Lower leg skin (tissue), 4 donors: ENCODE data around the gene TMCC2. TPM values are rescaled to one million over a fixed set of nuclear protein-coding genes. Genes with fewer than 3 reads are reported as not detected.
A peak's percentile ranks its signal among the peaks of the same experiment; 100 is the strongest.

Experiments
- DNase-seq, 2 donors: peaks; one replicate each; pipeline ENCODE4 v3.0.0-alpha.2; 2019; ENCODE audit warnings: low spot score in 2 of 2
- H3K4me3 ChIP-seq: fragments of 200-600 bp; sonication (generic); 2 replicates; pipeline ENCODE4 v1.5.1; 2017; ENCODE audit warnings: mild to moderate bottlenecking, low read depth; ENCODE audit not compliant: poor library complexity, severe bottlenecking
- POLR2A ChIP-seq, 2 donors: fragments of 450-650 bp; IDR thresholded peaks; one replicate each; pipeline ENCODE4 v1.6.1; 2016 to 2017; ENCODE audit warnings: antibody characterized with exemption in 2 of 2, mild to moderate bottlenecking in 1 of 2, moderate library complexity in 1 of 2
- WGBS, 2 donors: methylation state at CpG; one replicate each; pipeline ENCODE4 v1.1.5; 2018; 5-methylcytosine and 5-hydroxymethylcytosine counted together
- intact Hi-C: fragments of 100-400 bp; cut with DNase I; formaldehyde crosslinking; loops from one replicate; pipeline ENCODE4 v1.15.0; 2023; ENCODE audit warnings: low total_unique reads
- total RNA-seq, 4 donors: library from RNA; depleted of rRNA; stranded (reverse); fragments of >200 nt; gene quantifications; one replicate each; pipeline ENCODE4 v1.1.0, GENCODE V29; 2016
- TF ChIP-seq, protein P1 (sequence below), 3 donors: fragments of 450-650 bp; IDR thresholded peaks; one replicate each; pipeline ENCODE4 v1.5.1; 2016; ENCODE audit warnings: antibody characterized with exemption in 3 of 3, mild to moderate bottlenecking in 3 of 3, moderate library complexity in 2 of 3

TMCC2 gene
- total RNA-seq, 4 donors from 2014 or later, result 2.2 to 4.2 (median 3.5) TPM

DNA sequence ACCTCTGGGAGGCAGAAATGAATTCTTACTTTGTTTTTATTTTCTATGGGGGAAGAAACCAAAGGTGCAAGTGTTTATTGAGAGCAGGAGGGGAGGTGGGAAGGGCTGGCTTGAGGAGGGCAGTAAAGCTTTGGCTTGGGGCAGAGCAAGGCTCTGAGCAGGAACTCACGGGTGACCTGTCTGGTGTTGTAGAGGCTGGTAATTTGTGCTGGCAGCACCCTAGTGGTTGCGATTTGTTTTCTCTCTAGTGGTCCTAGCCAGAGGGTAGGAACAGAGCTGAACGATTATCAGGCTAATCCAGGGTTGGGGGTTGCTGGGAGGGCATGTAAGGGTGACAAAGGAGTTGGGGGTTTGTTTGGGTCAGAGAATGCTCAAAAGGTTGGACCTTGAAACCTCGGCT is 16.6 kb downstream of the TMCC2 start:
- TF ChIP-seq, protein P1, sequence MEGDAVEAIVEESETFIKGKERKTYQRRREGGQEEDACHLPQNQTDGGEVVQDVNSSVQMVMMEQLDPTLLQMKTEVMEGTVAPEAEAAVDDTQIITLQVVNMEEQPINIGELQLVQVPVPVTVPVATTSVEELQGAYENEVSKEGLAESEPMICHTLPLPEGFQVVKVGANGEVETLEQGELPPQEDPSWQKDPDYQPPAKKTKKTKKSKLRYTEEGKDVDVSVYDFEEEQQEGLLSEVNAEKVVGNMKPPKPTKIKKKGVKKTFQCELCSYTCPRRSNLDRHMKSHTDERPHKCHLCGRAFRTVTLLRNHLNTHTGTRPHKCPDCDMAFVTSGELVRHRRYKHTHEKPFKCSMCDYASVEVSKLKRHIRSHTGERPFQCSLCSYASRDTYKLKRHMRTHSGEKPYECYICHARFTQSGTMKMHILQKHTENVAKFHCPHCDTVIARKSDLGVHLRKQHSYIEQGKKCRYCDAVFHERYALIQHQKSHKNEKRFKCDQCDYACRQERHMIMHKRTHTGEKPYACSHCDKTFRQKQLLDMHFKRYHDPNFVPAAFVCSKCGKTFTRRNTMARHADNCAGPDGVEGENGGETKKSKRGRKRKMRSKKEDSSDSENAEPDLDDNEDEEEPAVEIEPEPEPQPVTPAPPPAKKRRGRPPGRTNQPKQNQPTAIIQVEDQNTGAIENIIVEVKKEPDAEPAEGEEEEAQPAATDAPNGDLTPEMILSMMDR (IDR thresholded peaks at IDR 0.05), result no peak
- no peak for TF ChIP-seq POLR2A (IDR thresholded peaks at IDR 0.05)
- intact Hi-C loops, result no loop called here
- H3K4me3 ChIP-seq, result no peak overlapping the region
- 82 to 93% methylated on average over 4 of the region's 4 CpGs for WGBS, 2 donors
- DNase-seq, result peak in 1 of 2 donors; percentile 8

DNA sequence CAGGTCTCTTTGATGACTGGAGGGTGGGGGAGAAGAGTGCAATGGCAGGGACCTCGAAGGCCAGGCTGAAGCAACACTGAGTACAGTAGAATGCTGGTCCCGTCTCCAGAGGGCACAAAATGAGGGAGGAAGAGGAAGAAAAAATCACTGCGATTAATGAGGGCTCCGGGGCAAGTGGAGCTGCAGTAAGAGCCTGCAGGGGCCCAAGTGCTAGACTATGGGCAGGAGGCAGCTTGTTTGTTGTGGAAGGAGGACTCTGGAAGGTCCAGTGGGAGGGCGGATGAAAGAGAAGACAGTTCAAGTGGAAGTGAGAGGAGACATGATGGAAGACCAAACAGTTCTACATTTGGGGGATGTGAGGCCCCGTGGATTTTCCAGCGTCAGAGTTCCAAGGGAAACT is 17.4 kb downstream of the TMCC2 start:
- peak in 1 of 2 donors; percentile 67 for DNase-seq
- H3K4me3 ChIP-seq, result no peak overlapping the region
- intact Hi-C loops, result no loop called here
- 89 to 90% methylated on average over 7 of the region's 7 CpGs for WGBS, 2 donors
- TF ChIP-seq, protein P1 (IDR thresholded peaks at IDR 0.05), result no peak
- no peak for TF ChIP-seq POLR2A (IDR thresholded peaks at IDR 0.05)

DNA sequence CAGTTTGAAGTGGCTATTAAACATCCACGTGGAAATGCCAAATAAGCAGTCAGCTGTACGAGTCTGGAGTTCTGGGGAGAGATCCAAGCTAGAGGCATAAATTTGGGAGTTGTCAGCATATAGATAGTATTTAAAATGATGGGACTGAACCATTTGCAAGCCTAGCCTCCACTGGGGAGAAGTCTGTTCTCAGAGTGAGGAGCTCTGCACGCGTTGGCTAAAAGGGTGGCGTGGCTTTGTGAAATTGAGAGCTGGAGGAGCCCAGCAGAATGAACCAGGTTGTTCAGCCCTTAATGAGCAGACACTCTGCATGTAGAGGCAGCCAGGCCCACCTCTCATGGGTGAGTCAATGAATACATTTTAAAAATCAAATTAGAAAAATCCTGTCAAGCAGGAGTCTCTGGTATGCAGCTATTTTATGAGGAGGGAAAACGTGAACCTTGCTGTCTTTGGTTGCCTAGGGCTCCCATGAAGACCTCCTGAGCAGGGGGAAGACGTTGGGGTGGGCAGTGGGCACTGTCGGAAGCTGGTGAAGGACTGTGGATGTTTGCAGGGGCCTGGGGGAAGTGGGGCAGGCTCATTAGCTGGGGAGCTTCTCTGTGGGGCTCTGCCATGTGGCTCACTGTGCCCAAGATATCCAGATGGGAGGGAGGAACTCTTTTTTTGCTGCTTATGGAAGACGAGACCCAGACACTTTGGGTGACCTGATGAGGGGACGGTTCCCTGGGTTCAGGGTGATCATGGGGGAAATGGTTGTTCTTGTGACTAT is 18.8 kb downstream of the TMCC2 start:
- no peak overlapping the region for H3K4me3 ChIP-seq
- WGBS, 2 donors, result 63 to 64% methylated on average over 10 of the region's 10 CpGs
- TF ChIP-seq, protein P1 (IDR thresholded peaks at IDR 0.05), result no peak
- TF ChIP-seq POLR2A (IDR thresholded peaks at IDR 0.05), result no peak
- peak in 1 of 2 donors; percentile 66 for DNase-seq
- intact Hi-C loops, result no loop called here

DNA sequence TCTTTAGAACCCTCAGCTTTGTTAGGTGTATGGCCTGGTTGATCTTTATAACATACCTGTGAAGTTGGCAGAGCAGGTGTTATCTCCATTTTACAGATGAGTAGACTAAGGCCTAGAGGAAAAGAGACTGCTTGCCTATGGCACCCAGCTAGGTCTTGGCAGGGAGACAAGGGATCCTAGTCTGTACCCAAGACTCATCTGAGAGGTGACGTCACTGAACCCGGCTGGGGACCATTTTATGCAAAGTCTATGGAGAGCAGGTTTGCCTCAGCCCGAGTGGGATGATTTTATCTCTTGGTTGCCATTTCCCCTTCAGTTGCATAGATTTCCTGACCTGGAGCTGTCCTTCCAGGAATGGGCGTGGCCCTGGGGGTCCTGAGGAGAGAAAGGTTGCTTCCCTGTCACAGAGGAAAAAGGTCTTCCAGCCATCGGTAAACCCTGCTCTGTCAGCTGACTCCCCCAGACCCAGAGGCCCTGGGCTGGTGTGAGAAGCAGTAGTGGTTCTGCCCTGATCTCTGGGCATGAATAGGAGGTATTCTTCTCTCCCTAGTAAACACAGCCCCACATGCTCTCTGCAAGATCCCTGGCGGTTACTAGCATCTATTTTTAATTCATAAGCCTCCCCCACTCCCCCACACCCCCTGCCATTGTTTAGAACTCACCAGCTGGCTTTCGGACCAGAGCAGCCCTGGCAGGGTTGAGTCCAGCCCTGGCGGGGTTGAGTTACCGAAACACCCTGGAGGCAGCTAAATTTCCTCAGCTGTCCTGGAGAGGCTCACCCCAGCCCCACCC is 19.6 kb downstream of the TMCC2 start:
- WGBS, 2 donors, result 47 to 54% methylated on average over 9 of the region's 9 CpGs
- H3K4me3 ChIP-seq, result no peak overlapping the region
- intact Hi-C loops, result no loop called here
- no peak for DNase-seq
- TF ChIP-seq, protein P1 (IDR thresholded peaks at IDR 0.05), result no peak
- no peak for TF ChIP-seq POLR2A (IDR thresholded peaks at IDR 0.05)

DNA sequence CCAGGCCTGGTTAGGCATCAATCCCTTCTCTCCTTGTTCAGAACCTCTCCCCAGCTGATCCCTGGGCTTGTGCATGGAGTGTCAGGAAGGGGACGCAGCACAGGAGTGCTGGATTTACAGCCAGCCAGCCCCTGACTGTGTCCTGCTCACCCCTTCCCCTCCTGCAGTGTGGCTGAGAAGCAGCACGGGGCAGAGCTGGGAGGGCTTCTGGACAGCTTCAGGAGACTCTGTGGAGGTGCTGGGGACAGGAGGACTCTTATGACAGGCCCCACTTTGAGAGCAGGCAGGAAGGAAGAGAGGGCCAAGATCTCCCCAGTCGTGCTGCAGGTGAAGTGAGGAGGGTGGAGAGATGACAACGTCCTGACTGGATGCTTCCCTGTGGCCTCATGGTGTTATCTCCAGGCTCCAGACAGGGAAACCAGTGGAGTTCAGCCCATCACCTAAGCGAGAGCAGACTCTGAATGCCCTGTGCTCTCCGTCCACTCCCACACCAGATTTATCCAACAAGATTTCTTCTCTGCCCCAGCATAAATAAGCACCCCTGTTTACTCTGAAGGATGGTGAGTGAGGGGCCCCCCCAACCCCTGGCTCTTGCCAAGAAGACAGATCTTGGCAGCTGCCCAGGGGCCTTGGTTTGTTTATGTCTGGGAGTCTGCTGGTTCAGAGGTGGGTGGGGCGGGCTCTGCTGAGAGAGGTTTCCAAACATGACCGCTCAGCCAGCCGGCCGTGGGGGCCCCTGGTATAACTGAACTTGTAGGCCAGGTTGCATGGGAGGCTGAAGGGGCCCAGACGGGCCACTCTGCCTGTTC is 21.3 kb downstream of the TMCC2 start:
- 47 to 59% methylated on average over 8 to 11 of the region's 11 CpGs for WGBS, 2 donors
- no peak overlapping the region for H3K4me3 ChIP-seq
- intact Hi-C loops, result no loop called here
- TF ChIP-seq, protein P1 (IDR thresholded peaks at IDR 0.05), result no peak
- TF ChIP-seq POLR2A (IDR thresholded peaks at IDR 0.05), result no peak
- no peak for DNase-seq
